Activated T-helper 1 cell treated with Interleukin-2 at 50 U/mL for 16 hours (primary cell): ENCODE data around the gene LETM1.

Source experiments
- DNase-seq: peaks from one replicate; pipeline ENCODE4 v3.0.0-alpha.2; 2020; ENCODE audit warnings: low read depth

The LETM1 gene

GRCh38 chr4:1777822-1778641 lies 77.9 kb downstream of the LETM1 start:
- no peak for DNase-seq

- no peak for DNase-seq
Observed at GRCh38 chr4:1776521-1777161, 79.3 kb downstream of the LETM1 start.

- no peak for DNase-seq
Observed at GRCh38 chr4:1775731-1776500, 80.0 kb downstream of the LETM1 start.

- DNase-seq = no peak
Observed at GRCh38 chr4:1773754-1774153, 82.2 kb downstream of the LETM1 start.

- no peak for DNase-seq
Observed at GRCh38 chr4:1772853-1773538, 83.0 kb downstream of the LETM1 start.

GRCh38 chr4:1771555-1772305 lies 84.2 kb downstream of the LETM1 start:
- no peak for DNase-seq

- no peak for DNase-seq
Observed at GRCh38 chr4:1770791-1771231, 85.1 kb downstream of the LETM1 start.

- DNase-seq = no peak
Observed at GRCh38 chr4:1770245-1770644, 85.7 kb downstream of the LETM1 start.

GRCh38 chr4:1769692-1770091 lies 86.3 kb downstream of the LETM1 start:
- no peak for DNase-seq

- DNase-seq = no peak
Observed at GRCh38 chr4:1768367-1769034, 87.5 kb downstream of the LETM1 start.

GRCh38 chr4:1767770-1768366 lies 88.1 kb downstream of the LETM1 start:
- no peak for DNase-seq

GRCh38 chr4:1767061-1767769 lies 88.7 kb downstream of the LETM1 start:
- no peak for DNase-seq

- DNase-seq = no peak
Observed at GRCh38 chr4:1766106-1767060, 89.6 kb downstream of the LETM1 start.

GRCh38 chr4:1765409-1766072 lies 90.4 kb downstream of the LETM1 start:
- DNase-seq = no peak

- DNase-seq = no peak
Observed at GRCh38 chr4:1764670-1765069, 91.3 kb downstream of the LETM1 start.

- DNase-seq = no peak
Observed at GRCh38 chr4:1763550-1764080, 92.3 kb downstream of the LETM1 start.

GRCh38 chr4:1763070-1763549 lies 92.8 kb downstream of the LETM1 start:
- no peak for DNase-seq
